HepG2 (cell line): ENCODE data around the gene KXD1. TPM values are rescaled to one million over a fixed set of nuclear protein-coding genes. Genes with fewer than 3 reads are reported as not detected.

Experiments used
- ATAD3A ChIP-seq: sonication (generic); formaldehyde crosslinking; IDR thresholded peaks from 2 replicates; pipeline ENCODE4 v1.4.0; 2020; ENCODE audit warnings: missing genetic modification reagents
- HOXA9 ChIP-seq: sonication (generic); formaldehyde crosslinking; IDR thresholded peaks from 2 replicates; pipeline ENCODE4 v1.8.1; 2022; ENCODE audit warnings: missing genetic modification reagents, mild to moderate bottlenecking, moderate library complexity, borderline replicate concordance
- MAFK ChIP-seq, 2 experiments: IDR thresholded peaks in 1 of 2; conservative IDR thresholded peaks in 1 of 2; 2 replicates each; pipeline ENCODE4 v1.6.1; 2011; ENCODE audit warnings: improper control_type of control experiment in 2 of 2, low read length in 2 of 2
- MLLT10 ChIP-seq: sonication (generic); formaldehyde crosslinking; IDR thresholded peaks from 2 replicates; pipeline ENCODE4 v1.4.0; 2020; ENCODE audit warnings: missing genetic modification reagents
- NCOA1 ChIP-seq: sonication (generic); formaldehyde crosslinking; IDR thresholded peaks from 2 replicates; pipeline ENCODE4 v1.9.0; 2021; ENCODE audit warnings: missing genetic modification reagents
- PCBP1 ChIP-seq: fragments of 200-400 bp; formaldehyde crosslinking; IDR thresholded peaks from 2 replicates; pipeline ENCODE4 v1.6.1; 2017; ENCODE audit warnings: mild to moderate bottlenecking, low read depth, low read length, borderline replicate concordance
- SRF ChIP-seq: IDR thresholded peaks from 2 replicates; pipeline ENCODE4 v1.6.1; 2011; ENCODE audit warnings: mild to moderate bottlenecking, low read depth, low read length, moderate library complexity
- SSRP1 ChIP-seq: IDR thresholded peaks from 2 replicates; pipeline ENCODE4 v1.6.1; 2016; ENCODE audit warnings: control low read depth
- TARDBP ChIP-seq: sonication (generic); formaldehyde crosslinking; IDR thresholded peaks from 2 replicates; pipeline ENCODE4 v1.8.0; 2022; ENCODE audit warnings: mild to moderate bottlenecking, missing genetic modification reagents
- ZFP36L1 ChIP-seq: sonication (generic); formaldehyde crosslinking; IDR thresholded peaks from 2 replicates; pipeline ENCODE4 v1.8.0; 2022; ENCODE audit warnings: mild to moderate bottlenecking, missing genetic modification reagents, moderate library complexity
- ZNF678 ChIP-seq: sonication (generic); formaldehyde crosslinking; IDR thresholded peaks from 2 replicates; pipeline ENCODE4 v1.4.0; 2020; ENCODE audit warnings: mild to moderate bottlenecking, missing genetic modification reagents
- polyA plus RNA-seq, 8 experiments: library from polyadenylated mRNA; depleted of rRNA in 3 of 8; stranded (reverse) in 7 of 8; unstranded in 1 of 8; fragments of >200 nt; fragmentation: Illumina TruSeq in 4 of 8; extraction: Trizol in 4 of 8; gene quantifications; 2 replicates each; pipeline versions ENCODE4 v1.2.1 to v1.2.3, GENCODE V29; 2011 to 2016; ENCODE audit warnings: low read depth in 4 of 8, missing spikeins in 1 of 8, mixed read lengths in 1 of 8; ENCODE audit not compliant: insufficient read depth in 1 of 8
- total RNA-seq, 5 experiments: library from RNA; depleted of rRNA; stranded (reverse); fragments of >200 nt; fragmentation: Illumina TruSeq; extraction: Trizol; gene quantifications; 2 replicates each; pipeline ENCODE4 v1.2.3, GENCODE V29; 2016; ENCODE audit warnings: low read depth in 1 of 5
- TF ChIP-seq, protein P1 (sequence below): sonication (generic); formaldehyde crosslinking; IDR thresholded peaks from 2 replicates; pipeline ENCODE4 v1.4.0; 2020; ENCODE audit warnings: mild to moderate bottlenecking, missing genetic modification reagents
- TF ChIP-seq, protein P2 (sequence below): sonication (generic); formaldehyde crosslinking; IDR thresholded peaks from 2 replicates; pipeline ENCODE4 v1.5.0; 2020; ENCODE audit warnings: missing genetic modification reagents
- TF ChIP-seq, protein P3 (sequence below): sonication (generic); formaldehyde crosslinking; IDR thresholded peaks from 2 replicates; pipeline ENCODE4 v1.5.1; 2020; ENCODE audit warnings: missing genetic modification reagents, mild to moderate bottlenecking, borderline replicate concordance
- TF ChIP-seq, protein P4 (sequence below): sonication (generic); formaldehyde crosslinking; IDR thresholded peaks from 2 replicates; pipeline ENCODE4 v1.4.0; 2020; ENCODE audit warnings: missing genetic modification reagents

KXD1 gene
- total and polyA plus RNA-seq, 2 of the 13 experiments (the other 11 are each of a cell fraction or from before 2014, with no cell fraction given): 44.6 to 143 TPM

DNA sequence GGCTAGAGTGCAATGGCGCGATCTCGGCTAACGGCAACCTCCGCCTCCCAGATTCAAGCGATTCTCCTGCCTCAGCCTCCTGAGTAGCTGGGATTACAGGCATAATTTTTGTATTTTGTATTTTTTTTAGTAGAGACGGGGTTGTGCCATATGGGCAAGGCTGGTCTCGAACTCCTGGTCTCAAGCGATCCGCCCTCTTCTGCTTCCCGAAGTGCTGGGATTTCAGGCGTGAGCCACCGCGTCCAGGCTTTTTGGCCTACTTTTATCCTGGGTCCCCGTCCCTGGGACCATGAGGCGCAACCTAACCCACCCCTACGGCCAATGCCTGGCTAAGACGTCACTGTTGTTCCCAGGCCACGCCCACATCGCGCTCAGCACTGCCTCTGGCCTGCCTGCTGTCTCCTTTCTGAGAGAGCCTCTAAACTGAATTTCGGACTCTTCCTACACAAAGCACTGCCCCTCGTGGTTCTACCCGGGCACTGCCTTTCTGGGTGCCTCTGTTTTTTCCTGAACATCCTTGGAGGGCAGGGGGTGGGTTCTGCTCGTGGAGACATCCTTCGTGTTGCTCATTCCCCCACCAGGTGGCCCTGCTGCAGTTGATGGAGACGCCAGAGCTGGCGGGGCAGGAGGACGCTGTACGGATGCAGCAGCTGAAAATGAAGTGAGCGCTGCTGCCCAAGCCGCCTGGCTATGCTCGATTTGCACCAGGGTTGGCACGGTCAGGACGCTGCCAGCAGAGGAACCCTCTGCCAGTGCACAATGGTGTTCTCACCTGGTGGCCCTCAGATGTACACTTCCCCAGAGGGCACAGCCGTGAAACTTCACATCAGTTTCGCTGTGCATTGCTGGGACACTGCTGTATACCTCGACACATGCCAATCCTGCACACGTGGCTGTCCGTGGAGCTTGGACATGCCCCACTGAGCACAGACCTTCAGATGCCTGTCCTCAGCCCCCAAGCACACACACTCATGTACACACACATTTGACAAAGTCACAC, 32.9 kb downstream of the KXD1 start (continued):
- 0 out of 2 replicates have a peak, but pooled peaks have one; percentile 25 for TF ChIP-seq TARDBP
- 0 out of 2 replicates have a peak, but pooled peaks have one; percentile 42 for TF ChIP-seq PCBP1
- no peak for TF ChIP-seq MAFK (conservative IDR thresholded peaks at IDR 0.05 in 1 of 2, IDR thresholded peaks at IDR 0.05 in 1 of 2; ENCODE audit: low read length in 2 of 2)
- TF ChIP-seq MLLT10 (CRISPR knock-in tag): no peak
- TF ChIP-seq SRF: no peak
- TF ChIP-seq ZFP36L1 (CRISPR knock-in tag): no peak
- no peak; the same call in 1 of the 2 replicates for TF ChIP-seq SSRP1 (CRISPR knock-in tag)
- TF ChIP-seq, protein P1, sequence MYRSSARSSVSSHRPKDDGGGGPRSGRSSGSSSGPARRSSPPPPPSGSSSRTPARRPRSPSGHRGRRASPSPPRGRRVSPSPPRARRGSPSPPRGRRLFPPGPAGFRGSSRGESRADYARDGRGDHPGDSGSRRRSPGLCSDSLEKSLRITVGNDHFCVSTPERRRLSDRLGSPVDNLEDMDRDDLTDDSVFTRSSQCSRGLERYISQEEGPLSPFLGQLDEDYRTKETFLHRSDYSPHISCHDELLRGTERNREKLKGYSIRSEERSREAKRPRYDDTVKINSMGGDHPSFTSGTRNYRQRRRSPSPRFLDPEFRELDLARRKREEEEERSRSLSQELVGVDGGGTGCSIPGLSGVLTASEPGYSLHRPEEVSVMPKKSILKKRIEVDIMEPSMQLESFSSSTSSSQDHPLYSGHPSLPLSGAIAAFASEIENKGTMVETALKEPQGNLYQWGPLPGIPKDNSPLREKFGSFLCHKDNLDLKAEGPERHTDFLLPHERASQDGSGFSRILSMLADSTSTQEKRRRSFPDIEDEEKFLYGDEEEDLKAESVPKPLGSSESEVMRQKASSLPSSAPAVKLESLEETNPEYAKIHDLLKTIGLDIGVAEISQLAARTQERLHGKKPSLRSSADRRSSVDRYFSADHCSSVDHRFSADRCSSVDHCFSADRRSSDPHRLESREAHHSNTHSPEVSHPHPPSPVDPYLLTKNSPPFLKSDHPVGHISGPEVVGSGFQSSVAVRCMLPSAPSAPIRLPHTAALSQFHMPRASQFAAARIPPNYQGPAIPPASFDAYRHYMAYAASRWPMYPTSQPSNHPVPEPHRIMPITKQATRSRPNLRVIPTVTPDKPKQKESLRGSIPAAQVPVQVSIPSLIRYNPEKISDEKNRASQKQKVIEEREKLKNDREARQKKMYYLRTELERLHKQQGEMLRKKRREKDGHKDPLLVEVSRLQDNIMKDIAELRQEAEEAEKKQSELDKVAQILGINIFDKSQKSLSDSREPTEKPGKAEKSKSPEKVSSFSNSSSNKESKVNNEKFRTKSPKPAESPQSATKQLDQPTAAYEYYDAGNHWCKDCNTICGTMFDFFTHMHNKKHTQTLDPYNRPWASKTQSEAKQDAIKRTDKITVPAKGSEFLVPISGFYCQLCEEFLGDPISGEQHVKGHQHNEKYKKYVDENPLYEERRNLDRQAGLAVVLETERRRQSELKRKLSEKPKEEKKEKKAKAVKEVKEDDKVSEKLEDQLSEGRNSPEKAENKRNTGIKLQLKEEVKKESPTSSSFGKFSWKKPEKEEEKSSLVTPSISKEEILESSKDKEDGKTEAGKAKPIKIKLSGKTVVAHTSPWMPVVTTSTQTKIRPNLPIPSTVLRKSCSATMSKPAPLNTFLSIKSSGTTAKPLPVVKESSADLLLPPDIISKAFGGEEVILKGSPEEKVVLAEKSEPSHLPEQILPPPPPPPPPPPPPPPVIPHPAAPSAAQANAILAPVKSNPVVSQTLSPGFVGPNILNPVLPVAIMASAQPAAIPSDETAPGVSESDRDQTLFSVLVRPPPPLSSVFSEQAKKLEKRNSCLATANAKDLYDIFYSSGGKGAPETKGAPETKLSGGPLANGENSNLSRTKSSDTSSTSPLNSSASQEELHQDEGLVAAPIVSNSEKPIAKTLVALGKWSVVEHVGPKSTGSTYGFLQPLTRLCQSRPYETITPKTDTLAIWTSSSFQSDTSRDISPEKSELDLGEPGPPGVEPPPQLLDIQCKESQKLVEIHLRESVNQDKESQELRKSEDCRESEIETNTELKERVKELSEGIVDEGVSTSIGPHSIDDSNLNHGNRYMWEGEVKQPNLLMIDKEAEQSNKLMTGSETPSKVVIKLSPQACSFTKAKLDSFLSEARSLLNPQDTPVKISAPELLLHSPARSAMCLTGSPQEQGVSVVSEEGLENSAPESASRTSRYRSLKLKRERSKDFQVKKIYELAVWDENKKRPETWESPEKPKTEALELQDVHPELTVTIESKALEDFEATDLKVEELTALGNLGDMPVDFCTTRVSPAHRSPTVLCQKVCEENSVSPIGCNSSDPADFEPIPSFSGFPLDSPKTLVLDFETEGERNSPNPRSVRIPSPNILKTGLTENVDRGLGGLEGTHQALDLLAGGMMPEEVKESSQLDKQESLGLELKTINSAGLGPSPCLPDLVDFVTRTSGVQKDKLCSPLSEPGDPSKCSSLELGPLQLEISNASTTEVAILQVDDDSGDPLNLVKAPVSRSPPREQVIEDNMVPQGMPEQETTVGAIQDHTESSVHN (CRISPR knock-in tag): no peak
- TF ChIP-seq, protein P2, sequence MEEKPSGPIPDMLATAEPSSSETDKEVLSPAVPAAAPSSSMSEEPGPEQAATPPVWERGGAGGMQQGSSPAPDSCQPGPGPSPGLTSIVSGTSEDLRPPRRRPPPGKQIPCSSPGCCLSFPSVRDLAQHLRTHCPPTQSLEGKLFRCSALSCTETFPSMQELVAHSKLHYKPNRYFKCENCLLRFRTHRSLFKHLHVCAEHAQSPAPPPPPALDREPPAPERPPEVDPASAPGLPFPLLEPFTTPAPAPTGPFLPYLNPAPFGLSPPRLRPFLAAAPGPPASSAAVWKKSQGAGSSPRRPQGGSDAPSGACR (CRISPR knock-in tag): no peak
- no peak for TF ChIP-seq ZNF678
- no peak for TF ChIP-seq NCOA1 (CRISPR knock-in tag)
- TF ChIP-seq, protein P3, sequence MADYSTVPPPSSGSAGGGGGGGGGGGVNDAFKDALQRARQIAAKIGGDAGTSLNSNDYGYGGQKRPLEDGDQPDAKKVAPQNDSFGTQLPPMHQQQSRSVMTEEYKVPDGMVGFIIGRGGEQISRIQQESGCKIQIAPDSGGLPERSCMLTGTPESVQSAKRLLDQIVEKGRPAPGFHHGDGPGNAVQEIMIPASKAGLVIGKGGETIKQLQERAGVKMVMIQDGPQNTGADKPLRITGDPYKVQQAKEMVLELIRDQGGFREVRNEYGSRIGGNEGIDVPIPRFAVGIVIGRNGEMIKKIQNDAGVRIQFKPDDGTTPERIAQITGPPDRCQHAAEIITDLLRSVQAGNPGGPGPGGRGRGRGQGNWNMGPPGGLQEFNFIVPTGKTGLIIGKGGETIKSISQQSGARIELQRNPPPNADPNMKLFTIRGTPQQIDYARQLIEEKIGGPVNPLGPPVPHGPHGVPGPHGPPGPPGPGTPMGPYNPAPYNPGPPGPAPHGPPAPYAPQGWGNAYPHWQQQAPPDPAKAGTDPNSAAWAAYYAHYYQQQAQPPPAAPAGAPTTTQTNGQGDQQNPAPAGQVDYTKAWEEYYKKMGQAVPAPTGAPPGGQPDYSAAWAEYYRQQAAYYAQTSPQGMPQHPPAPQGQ (CRISPR knock-in tag): no peak
- no peak for TF ChIP-seq HOXA9 (CRISPR knock-in tag)
- no peak for TF ChIP-seq ATAD3A (CRISPR knock-in tag)
- TF ChIP-seq, protein P4, sequence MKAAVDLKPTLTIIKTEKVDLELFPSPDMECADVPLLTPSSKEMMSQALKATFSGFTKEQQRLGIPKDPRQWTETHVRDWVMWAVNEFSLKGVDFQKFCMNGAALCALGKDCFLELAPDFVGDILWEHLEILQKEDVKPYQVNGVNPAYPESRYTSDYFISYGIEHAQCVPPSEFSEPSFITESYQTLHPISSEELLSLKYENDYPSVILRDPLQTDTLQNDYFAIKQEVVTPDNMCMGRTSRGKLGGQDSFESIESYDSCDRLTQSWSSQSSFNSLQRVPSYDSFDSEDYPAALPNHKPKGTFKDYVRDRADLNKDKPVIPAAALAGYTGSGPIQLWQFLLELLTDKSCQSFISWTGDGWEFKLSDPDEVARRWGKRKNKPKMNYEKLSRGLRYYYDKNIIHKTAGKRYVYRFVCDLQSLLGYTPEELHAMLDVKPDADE (CRISPR knock-in tag): no peak
